Mammary microvascular endothelial cell (primary cell): ENCODE measurements around the gene EHMT2. TPM values are rescaled to one million over a fixed set of nuclear protein-coding genes. Genes with fewer than 3 reads are reported as not detected.

ENCODE experiments used
- total RNA-seq: library from RNA; depleted of rRNA; stranded (reverse); fragments of >200 nt; gene quantifications from 2 replicates; pipeline ENCODE4 v1.2.3, GENCODE V29; 2015

The EHMT2 gene
- 35.4 and 39.2 TPM in 2 replicates for total RNA-seq

DNA sequence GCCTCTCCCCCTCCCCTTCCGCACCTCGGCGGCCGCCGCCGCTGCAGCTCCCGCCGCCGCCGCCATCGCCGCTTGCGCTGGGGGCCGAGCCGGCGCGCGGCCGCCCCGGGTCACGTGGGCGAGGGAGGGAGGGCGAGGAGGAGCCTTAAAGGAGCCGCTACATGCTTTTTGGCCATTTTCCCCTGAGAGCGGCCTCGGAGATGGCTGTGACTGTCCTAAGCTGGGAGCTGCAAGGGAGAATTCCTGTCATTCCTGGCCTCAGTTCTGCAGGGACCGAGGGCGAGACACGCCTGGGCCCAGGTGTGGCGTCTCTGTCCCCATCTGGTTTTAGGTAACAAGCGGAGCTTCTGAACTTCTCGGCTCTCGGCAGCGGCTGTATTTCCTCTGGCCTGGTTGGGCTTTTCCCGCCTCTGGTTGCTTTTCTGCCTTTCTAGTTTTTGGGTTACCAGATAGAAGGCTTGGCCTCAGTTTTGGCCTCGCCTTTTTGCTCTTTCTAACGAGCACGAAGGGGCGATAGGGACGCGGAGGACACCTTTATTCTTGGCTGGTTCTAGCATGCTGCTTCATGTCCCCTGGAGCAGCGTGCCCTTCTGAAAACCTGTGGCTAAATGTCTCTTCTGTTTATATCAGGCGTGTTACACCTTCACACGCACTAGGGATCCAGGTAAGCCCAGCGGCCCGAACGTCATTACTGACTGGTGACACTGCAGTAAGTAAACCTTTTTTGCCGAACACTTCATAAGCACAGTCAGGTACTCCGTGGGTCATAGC is at the start of gene EHMT2:
EHMT2 (minus strand) TSS at position 87 of the 771 bp plus-strand sequence; CDS start at position 66, 21 bp downstream.

DNA sequence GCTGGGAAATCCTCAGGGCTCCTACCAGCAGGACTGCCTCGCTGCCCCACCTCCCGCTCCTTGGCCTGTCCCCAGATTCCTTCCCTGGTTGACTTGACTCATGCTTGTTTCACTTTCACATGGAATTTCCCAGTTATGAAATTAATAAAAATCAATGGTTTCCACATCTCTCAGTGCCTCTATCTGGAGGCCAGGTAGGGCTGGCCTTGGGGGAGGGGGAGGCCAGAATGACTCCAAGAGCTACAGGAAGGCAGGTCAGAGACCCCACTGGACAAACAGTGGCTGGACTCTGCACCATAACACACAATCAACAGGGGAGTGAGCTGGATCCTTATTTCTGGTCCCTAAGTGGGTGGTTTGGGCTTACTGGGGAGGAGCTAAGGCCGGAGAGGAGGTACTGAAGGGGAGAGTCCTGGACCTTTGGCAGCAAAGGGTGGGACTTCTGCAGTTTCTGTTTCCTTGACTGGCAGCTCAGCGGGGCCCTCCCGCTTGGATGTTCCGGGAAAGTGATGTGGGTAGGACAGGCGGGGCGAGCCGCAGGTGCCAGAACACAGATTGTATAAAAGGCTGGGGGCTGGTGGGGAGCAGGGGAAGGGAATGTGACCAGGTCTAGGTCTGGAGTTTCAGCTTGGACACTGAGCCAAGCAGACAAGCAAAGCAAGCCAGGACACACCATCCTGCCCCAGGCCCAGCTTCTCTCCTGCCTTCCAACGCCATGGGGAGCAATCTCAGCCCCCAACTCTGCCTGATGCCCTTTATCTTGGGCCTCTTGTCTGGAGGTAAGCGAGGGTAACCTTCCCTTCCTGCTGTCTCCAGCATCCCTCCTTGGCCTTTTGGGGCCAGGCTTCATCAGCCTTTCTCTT is 48.2 kb upstream of the EHMT2 start, which contains the start of gene CFB:
CFB (plus strand) TSS at position 589 of the 863 bp plus-strand sequence; CDS start at position 716, 127 bp downstream.

DNA sequence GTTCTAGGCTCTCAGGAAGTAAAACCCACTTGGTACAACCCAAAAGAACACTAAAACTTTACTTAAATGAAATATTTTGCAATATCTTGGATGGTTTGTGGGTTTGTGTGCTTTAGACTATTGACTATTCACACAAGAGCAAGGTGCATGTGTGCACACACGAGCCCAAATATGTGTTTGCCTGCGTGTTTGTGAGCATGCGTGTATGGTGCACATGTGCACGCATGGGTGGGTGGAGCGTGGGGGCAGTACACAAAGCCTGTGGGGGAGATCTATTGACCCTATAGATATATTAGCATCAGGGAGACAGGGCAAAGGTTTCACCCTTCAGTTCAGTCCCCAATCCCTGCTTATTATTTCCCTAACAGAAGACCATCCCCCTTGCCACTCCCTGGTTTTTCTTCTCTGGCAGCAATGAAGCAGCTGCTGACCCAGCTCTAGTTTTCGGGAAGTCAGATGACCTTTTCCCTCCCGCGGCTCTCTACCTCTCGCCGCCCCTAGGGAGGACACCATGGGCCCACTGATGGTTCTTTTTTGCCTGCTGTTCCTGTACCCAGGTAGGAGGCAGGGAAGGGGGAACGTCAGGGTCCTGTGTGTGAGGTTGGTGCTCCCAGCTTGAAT is 29.9 kb upstream of the EHMT2 start, which contains the start of gene C2:
C2 (plus strand) TSS at position 476 of the 621 bp plus-strand sequence; CDS start at position 512, 36 bp downstream.

DNA sequence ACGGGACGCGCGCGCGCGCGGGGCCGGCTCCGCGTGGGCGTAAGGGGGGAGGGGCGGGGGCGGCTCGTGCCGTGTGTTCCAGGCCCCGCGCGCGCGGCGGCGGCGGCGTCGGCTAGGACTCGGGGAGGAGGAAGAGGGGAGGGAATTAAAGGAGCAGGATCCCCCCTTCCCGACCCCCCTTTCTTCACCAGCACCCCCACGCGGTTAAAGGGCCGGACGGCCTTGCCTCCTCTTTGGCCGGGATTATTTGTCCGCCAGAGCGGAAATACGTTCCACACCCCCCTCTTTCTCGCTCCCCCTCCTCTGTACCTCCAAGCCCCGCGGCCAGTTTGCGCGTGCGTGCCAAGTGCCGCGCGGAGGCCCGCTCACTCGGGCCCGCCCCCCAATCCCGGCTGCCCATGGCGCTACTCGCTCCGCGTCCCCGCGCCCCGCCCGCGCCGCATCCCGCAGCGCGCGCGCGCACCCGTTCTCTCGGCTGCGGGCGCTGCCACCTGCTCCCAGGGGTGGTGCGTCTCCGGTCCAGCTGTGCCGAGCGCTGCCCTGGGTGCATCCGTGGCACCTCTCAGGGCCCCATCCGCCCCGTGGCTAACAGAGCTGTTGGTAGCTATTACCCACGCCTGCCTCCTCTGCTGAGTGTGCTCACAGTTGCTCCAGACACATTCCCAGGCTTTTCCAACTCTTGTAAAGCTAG is 4.6 kb upstream of the EHMT2 start, which contains the start of gene ZBTB12:
ZBTB12 (minus strand) TSS at position 134 of the 691 bp plus-strand sequence. CDS start 781 bp downstream, outside the sequence.

DNA sequence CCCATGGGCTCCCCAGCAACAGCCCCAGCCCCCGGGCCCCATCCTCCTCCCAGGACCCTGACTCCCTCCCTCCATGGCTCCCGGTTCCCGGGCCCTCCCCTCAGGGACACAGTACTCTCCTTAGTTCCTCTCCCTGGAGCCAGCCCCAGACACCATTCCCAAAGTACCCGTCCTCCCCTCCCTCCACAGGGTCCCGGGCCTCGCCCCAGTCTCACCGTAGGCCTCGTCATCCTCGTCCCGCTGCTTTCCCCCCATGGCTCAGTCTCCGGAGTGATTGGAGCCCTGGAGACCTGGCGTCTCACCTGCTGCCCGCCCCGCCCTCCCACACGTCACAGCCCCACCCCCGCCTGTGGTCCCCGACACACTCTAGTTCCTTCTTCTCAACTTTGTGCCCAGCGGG is 18.8 kb downstream of the EHMT2 start, which contains the start of gene SLC44A4:
SLC44A4 (minus strand) TSS at position 272 of the 400 bp plus-strand sequence; CDS start at position 255, 17 bp downstream.

DNA sequence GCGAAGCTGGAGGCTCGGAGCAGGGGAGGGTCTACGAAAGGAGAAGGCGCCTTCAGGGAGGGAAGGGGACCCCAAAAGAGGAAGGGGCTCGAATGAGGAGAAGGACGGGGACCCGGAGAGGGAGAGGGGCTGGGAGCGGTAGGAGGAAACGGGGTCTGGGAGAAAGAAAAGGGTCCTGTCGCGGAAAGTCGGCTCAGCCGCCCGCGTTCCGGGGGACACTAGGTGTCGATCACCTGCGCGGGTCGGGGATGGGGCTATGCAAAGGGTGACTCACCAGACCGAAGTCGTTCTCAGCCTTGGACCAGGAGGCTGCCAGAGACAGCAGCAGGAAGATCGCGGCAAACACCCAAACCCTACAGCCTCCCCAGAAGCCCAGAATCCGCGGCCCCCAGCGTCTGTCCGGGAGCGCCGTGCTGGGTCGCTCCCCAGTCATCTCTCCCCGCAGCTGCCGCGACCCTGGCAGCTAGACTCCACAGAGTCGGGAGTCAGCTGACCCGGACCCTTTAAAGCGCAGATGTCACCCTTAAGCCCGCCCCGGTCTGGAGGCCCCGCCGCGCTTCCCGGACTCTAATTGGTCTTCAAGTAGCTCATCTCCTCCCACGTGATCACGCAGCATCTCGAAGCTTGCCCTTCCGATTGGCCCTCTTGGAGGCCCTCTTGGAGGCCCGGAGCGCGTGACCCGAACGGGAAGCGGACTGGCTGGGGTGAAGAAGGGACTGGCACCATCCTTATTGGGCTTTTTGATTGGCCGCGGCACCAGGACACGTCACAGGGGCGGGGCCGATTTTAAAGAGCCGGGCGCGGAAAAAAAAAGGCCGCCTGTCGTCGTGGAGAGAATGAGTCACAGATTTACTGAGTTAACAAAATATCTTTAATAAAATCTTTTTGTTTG is 34.9 kb downstream of the EHMT2 start, which contains the start of gene NEU1:
NEU1 (minus strand) TSS at position 478 of the 892 bp plus-strand sequence; CDS start at position 433, 45 bp downstream.

Other genes with a start within 250 kb of the EHMT2 start
- gene BAG6, start 245.0 kb downstream of the EHMT2 start, total RNA-seq: 273 and 296 TPM in 2 replicates
- gene APOM, start 241.8 kb downstream of the EHMT2 start, total RNA-seq: 1.2 and 1.4 TPM in 2 replicates
- gene C6orf47, start 236.9 kb downstream of the EHMT2 start, total RNA-seq: 14.2 and 15.2 TPM in 2 replicates
- gene GPANK1, start 232.7 kb downstream of the EHMT2 start, total RNA-seq: 11.7 and 17.9 TPM in 2 replicates
- 279 and 308 TPM in 2 replicates for gene CSNK2B, start 231.6 kb downstream of the EHMT2 start, total RNA-seq
- gene LY6G5B, start 227.7 kb downstream of the EHMT2 start, total RNA-seq: 0.93 and 3.1 TPM in 2 replicates
- 2.5 and 3.3 TPM in 2 replicates for gene LY6G5C, start 216.6 kb downstream of the EHMT2 start, total RNA-seq
- 36.2 and 38.2 TPM in 2 replicates for gene ABHD16A, start 194.4 kb downstream of the EHMT2 start, total RNA-seq
- not detected in 2 replicates for gene LY6G6F, start 190.8 kb downstream of the EHMT2 start, total RNA-seq
- gene LY6G6D, start 182.3 kb downstream of the EHMT2 start, total RNA-seq: not detected in 2 replicates
- not detected in 2 replicates for gene LY6G6C, start 176.0 kb downstream of the EHMT2 start, total RNA-seq
- not detected in 2 replicates for gene MPIG6B, start 174.3 kb downstream of the EHMT2 start, total RNA-seq
- gene DDAH2, start 168.4 kb downstream of the EHMT2 start, total RNA-seq: 90.3 and 106 TPM in 2 replicates
- 1,055 and 1,092 TPM in 2 replicates for gene CLIC1, start 161.2 kb downstream of the EHMT2 start, total RNA-seq
- 8.3 and 14.5 TPM in 2 replicates for gene MSH5, start 157.7 kb downstream of the EHMT2 start, total RNA-seq
- gene SAPCD1, start 135.0 kb downstream of the EHMT2 start, total RNA-seq: 0.67 and 1.7 TPM in 2 replicates
- 0.49 and 1.6 TPM in 2 replicates for gene VWA7, start 120.4 kb downstream of the EHMT2 start, total RNA-seq
- 102 and 107 TPM in 2 replicates for gene VARS1, start 101.9 kb downstream of the EHMT2 start, total RNA-seq
- gene LSM2, start 90.7 kb downstream of the EHMT2 start, total RNA-seq: 117 and 140 TPM in 2 replicates
- gene HSPA1L, start 82.4 kb downstream of the EHMT2 start, total RNA-seq: 0.33 and 0.39 TPM in 2 replicates
- 158 and 167 TPM in 2 replicates for gene HSPA1A, start 82.2 kb downstream of the EHMT2 start, total RNA-seq
- 110 and 126 TPM in 2 replicates for gene HSPA1B, start 70.0 kb downstream of the EHMT2 start, total RNA-seq
- 96.4 and 102 TPM in 2 replicates for gene NEU1, start 34.9 kb downstream of the EHMT2 start, total RNA-seq
- gene SLC44A4, start 18.7 kb downstream of the EHMT2 start, total RNA-seq: 0.30 and 0.33 TPM in 2 replicates
- gene ZBTB12, start 4.4 kb upstream of the EHMT2 start, total RNA-seq: 0.53 and 0.54 TPM in 2 replicates
- gene C2, start 30.0 kb upstream of the EHMT2 start, total RNA-seq: not detected in 2 replicates
- gene CFB, start 48.4 kb upstream of the EHMT2 start, total RNA-seq: 3.9 and 7.0 TPM in 2 replicates
- gene NELFE, start 61.3 kb upstream of the EHMT2 start, total RNA-seq: 99.5 and 101 TPM in 2 replicates
- 38.9 and 44.7 TPM in 2 replicates for gene SKIC2, start 61.5 kb upstream of the EHMT2 start, total RNA-seq
- gene DXO, start 74.4 kb upstream of the EHMT2 start, total RNA-seq: 18.7 and 22.7 TPM in 2 replicates
- gene C4A, start 84.4 kb upstream of the EHMT2 start, total RNA-seq: 0.53 and 1.3 TPM in 2 replicates
- gene C4B, start 117.1 kb upstream of the EHMT2 start, total RNA-seq: 0.33 and 1.6 TPM in 2 replicates
- gene CYP21A2, start 140.7 kb upstream of the EHMT2 start, total RNA-seq: not detected in 2 replicates
- gene TNXB, start 211.6 kb upstream of the EHMT2 start, total RNA-seq: 2.5 and 3.3 TPM in 2 replicates
- gene ATF6B, start 230.5 kb upstream of the EHMT2 start, total RNA-seq: 21.3 and 27.2 TPM in 2 replicates
- 3.3 and 5.1 TPM in 2 replicates for gene FKBPL, start 232.6 kb upstream of the EHMT2 start, total RNA-seq